HG03135 (cell line): ENCODE data around the gene MON2.
"Not testable (repeated sequence)": the region's sequence is repeated elsewhere in the genome, so short reads cannot be mapped to it uniquely, and the experiment has no call there.

Experiments
- ATAC-seq: cut with Tn5 transposase; IDR thresholded peaks from one replicate; pipeline ENCODE4 v1.9.1; 2021; ENCODE audit warnings: mild to moderate bottlenecking, moderate library complexity; ENCODE audit not compliant: unreplicated experiment

The MON2 gene, protein sequence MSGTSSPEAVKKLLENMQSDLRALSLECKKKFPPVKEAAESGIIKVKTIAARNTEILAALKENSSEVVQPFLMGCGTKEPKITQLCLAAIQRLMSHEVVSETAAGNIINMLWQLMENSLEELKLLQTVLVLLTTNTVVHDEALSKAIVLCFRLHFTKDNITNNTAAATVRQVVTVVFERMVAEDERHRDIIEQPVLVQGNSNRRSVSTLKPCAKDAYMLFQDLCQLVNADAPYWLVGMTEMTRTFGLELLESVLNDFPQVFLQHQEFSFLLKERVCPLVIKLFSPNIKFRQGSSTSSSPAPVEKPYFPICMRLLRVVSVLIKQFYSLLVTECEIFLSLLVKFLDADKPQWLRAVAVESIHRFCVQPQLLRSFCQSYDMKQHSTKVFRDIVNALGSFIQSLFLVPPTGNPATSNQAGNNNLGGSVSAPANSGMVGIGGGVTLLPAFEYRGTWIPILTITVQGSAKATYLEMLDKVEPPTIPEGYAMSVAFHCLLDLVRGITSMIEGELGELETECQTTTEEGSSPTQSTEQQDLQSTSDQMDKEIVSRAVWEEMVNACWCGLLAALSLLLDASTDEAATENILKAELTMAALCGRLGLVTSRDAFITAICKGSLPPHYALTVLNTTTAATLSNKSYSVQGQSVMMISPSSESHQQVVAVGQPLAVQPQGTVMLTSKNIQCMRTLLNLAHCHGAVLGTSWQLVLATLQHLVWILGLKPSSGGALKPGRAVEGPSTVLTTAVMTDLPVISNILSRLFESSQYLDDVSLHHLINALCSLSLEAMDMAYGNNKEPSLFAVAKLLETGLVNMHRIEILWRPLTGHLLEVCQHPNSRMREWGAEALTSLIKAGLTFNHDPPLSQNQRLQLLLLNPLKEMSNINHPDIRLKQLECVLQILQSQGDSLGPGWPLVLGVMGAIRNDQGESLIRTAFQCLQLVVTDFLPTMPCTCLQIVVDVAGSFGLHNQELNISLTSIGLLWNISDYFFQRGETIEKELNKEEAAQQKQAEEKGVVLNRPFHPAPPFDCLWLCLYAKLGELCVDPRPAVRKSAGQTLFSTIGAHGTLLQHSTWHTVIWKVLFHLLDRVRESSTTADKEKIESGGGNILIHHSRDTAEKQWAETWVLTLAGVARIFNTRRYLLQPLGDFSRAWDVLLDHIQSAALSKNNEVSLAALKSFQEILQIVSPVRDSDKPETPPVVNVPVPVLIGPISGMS (N-terminal part only)

DNA sequence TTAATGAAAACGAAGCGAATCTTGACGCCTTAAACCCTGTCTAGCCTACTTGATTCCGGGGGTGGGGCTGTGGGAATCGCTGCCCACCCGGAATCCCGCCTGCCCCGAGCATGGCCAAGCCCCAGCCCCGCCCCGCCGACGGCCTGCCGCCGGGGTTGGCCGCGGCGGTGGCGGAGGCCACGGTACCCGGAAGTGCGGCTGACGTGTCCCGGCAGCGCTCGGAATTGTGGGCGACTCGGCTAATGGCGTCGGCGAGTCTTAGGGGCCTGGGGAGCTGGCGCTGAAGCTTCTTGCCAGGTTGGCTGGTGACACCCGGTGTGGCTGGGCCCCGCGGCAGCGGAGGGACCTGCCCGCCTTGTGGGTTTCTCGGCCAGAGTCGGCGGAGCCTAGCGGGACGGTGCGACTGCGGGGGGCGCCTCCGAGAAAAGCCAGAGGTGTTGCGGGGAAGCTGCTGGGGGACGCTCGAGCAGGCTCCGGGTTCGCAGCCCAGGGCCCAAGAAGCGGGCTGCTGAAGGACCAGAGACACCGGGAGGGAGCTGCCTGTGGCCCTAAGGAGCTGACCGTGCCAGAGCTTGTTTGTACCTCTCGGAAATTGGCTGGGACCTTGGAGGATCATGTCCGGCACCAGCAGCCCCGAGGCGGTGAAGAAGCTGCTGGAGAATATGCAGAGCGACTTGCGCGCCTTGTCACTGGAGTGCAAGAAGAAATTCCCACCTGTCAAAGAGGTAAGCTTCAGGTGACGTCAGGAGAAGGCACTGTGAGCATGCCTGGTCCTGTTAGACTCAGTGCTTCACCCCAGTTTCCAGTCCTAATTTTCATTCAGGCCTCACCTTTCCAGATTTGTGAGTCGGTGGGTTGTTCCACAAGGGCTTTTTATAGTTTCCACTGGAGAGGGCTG, at the start of gene MON2:
Gene MON2 (plus strand): TSS at position 233 of the 898 bp plus-strand sequence. CDS start 382 bp downstream, at position 615.
- peak; percentile 98 for ATAC-seq

DNA sequence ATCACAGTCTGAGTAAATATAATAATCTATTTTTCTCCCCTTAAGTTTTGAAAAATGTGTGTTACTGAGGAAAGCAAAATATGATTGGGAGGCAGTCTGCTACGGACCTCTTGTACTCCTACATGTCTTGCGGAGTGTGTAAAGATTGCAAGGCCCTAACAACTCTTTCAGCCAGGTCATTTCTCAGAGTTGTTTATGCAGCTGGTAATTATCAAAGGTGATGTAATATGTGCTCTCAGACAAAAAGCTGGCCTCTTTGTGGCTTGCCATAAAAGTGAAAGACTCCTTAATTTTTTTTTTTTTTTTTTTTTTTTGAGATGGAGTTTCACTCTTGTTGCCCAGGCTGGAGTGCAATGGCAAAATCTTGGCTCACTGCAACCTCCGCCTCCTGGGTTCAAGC, 40.5 kb upstream of the MON2 start:
- no peak for ATAC-seq

DNA sequence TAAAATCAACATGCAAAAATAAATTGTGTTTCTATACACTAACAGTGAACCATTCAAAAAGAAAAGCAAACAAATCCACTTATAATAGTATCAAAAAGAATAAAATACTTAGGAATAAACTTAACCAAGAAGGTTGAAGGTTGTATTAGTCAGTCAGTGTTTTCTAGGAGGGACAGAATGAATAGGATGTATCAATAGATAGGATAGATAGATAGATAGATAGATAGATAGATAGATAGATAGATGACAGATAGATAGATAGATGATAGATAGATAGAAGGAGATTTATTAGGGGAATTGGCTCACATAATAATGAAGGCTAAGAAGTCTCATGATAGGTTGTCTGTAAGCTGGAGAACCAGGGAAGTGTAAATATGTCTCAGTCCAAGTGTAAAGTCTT, 37.2 kb upstream of the MON2 start:
- ATAC-seq, result no peak

DNA sequence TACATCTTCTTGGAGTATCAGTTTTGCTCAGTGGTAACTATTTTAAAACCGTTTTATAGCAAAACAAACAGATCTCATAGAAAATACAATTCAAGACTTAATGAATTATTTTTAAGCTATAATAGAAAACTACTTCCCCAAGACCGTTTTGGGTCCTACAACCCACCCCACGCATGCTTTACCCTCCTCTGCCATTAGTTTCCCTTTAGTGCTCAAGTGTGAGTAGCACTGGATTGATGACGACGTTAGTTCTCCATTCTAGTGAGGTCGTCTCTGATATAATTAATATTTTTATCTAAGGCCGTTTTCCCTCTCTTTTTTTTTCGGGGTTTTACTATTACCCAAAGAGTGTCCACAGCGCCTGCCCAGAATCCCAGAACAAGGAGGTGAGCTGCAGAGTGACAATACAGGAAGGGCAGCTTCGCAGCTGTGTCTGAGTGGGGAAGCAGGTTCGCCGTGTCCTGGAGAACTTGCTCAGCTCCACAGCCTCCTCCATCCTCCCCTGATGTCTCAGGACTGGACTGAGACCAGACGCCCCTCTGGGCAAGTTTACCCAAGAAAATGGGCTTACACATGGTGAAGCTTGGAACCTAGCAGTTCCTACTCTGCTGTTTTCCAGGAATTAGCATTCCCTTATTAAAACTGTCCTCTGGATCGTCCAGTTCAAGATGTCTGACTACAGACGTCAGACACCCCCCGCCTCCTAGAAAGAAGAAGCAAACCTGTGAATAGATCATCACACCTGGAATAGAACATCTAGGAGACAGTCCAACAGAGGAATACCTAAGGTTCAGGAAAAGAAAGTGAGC, 31.9 kb upstream of the MON2 start:
- ATAC-seq, result no peak

DNA sequence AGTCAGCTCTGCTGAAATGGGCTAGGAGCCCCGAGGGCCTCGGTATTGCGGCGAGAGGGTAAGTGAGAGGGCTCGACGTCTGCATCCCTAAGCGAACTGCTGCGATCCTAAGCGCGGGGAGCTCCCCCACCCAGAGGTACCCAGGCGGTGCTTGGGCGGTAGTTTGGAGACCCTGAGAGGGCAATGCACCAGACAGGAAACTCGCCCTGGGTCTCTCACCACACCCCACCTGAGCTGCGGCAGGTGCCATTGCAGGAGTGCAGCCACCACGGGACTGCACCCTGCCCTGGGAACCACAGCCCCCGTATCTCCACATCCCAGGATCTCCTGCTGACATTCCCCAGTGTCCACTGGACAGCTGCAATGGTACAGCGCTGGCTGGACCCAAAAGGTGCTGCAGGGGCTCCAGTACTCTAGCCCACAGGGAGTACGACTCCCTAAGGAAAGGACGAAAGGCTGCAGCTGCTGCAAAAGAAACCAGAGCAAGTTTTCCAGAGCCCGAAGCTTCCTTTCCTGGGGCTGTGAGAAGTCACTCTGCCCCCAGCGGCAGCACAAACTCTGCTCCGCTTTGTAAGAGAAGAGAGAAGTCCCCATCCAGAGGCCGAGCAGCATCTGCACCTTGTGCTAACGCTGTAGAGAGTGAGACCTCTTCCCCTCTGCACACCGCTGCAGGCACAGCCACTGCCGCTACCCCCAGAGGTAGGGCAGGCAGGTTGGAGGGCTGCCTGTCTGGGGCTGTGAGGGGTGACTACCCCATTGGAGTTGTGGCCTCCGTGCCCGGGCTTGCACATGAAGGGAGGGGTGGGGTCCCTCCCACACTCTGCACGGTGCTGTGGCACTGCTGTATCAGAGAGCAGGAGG, 31.1 kb upstream of the MON2 start:
- no peak for ATAC-seq

GRCh38 chr12:62436164-62436503, 30.5 kb upstream of the MON2 start:
- no peak for ATAC-seq

DNA sequence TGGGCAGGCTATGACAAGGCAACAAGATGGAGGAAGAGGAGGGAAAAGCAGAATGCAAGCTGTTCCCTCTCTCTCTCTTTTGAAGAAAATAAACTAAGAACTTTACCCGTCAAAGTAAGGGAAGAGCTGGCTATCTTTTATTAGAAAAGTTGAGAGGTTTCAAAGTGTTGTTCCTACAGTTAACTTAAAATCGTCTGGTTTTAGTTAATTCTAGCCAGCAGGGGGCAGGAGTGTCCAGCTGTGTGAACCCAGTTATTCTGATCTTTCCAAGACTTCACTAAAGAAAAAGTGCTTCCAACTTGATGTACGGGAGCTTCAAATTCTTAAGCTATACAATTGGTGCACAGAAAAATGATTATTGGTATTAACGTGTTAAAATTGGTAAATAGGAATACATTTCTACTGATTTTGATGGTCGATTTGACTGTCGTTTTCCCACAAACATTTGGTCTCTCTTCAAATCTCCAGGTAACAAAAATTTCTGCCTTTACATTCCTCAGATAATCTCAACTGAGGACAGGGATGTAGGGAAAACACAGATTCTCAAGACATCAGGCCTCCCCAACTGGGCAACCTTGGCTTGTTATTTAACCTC, 28.4 kb upstream of the MON2 start:
- no peak for ATAC-seq

GRCh38 chr12:62446754-62447452, 19.7 kb upstream of the MON2 start:
- no peak for ATAC-seq

DNA sequence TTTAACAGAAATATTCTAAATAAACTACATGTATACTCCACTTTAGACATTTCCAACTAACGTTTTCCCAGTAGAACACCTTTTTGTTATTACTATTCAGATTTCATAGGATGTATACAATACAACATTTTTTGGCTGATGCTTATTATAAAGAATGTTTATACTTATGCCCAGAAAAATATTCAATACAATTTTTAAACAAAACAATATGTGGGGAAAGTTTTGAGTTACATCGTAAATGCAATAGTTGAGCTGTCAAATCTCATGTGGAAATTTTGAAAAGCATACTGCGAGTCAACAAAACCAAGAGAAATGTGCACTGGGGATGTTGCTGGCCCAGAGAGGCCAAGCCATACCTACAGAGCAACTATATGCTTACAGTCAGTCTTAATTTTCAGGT, 18.2 kb upstream of the MON2 start:
- no peak for ATAC-seq

DNA sequence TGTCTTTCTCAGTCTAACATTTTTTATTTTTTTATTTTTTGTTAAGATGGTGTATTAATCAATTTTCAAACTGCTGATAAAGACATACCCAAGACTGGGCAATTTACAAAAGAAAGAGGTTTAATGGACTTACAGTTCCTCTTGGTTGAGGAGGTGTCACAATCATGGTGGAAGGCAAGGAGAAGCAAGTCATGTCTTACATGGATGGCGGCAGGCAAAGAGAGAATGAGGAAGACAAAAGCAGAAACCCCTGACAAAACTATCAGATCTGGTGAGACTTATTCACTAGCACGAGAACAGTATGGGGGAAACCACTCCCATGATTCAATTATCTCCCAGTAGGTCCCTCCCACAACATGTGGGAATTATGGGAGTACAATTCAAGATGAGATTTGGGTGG, 11.2 kb upstream of the MON2 start:
- not testable (repeated sequence) for ATAC-seq

DNA sequence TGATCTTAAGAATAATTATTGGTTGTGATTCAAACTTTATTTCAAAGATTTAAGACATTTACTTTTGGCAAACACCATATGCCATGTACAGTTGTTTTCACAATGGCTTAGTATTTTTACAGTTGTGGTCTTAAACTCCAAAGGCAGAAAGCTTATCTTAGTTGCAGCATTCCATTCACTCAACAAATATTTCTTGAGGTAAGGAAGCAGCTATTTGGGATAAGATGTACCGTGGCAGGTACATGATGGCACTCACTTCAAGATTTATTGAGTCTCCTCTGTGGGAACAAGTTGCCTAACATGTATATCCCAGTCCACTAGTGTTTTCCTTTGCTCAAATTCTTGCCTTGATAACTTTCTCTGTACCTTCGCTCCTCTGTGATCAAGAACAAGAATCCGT, 8.0 kb upstream of the MON2 start:
- no peak for ATAC-seq

GRCh38 chr12:62459976-62460375, 6.7 kb upstream of the MON2 start:
- ATAC-seq, result no peak

GRCh38 chr12:62461171-62461837, 5.3 kb upstream of the MON2 start:
- ATAC-seq, result not testable (repeated sequence)

DNA sequence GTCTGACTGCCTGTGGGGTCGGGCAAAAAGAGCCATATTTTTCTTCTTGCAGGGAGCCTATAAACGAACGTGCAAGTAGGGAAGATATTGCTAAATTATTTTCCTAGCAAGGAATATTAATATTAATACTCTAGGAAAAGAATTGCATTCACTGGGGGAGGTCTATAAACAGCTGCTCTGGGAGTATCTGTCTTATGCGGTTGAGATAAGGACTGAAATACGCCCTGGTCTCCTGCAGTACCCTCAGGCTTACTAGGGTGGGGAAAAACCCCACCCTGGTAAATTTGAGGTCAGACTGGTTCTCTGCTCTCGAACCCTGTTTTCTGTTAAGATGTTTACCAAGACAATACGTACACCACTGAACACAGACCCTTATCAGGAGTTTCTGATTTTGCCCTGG, 3.4 kb upstream of the MON2 start:
- not testable (repeated sequence) for ATAC-seq

DNA sequence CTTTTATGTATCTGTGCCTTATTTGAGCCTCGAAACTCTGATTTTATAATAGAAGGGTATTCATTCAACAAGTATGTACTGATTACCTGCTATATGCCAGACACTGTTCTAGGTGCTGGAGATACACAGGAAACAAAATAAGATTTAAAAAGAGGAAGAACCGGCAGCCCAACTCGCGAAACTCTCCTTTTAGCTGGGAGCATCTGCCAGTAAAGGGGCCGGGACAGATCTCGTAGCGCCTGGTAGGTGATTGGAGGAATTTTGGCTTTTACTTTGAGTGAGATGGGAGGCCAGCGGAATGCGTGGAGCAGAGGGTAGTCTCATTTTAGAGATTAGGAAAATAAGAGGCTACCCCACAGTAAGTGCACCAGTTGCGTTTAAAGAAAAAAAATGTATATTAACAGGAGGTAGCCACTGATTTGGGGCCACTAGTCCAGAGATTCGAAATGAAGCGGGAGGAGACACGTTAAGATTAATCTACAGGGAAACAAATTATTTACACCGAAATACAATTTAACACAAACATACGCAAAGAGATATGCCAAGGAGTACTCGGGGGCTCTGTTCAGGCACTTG, 520 bp upstream of the MON2 start:
- ATAC-seq, result peak; percentile 25

DNA sequence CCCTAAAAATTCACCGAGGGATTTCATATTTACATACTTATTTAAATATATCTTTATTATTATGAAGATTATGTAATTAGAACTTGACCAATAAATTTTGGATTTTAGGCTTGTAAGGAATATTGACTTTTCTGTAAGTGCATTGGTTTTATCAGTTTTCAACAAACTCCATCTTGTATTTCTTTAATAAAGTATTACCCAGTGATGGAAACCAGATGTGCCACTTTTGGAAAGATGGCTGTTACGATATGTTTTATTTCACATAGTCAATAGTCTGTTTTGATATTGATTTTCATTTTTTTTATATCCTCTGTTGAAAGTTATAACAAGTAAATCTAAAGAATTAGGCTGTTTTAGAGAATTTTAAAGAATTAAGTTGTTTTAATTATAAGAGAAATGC, 1.8 kb downstream of the MON2 start:
- ATAC-seq, result no peak

DNA sequence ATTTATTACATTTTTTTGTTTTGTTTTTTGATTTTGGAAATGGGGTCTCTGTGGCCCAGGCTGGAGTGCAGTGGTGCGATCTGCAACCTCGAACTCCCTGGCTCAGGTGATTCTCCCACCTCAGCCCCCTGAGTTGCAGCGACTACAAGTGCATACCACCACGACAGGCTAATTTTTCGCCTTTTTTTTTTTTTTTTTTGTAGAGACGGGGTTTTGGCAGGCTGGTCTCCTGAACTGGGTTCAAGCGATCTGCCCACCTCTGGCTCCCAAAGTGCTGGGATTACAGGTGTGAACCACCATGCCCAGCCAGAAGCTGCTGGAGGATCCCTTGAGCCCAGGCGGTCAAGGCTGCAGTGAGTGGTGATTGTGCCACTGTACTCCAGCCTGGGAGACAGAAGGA, 2.3 kb downstream of the MON2 start:
- no peak for ATAC-seq
